HG03442 (cell line): ENCODE data around the gene ACVR1B.
"Not testable (repeated sequence)": the region's sequence is repeated elsewhere in the genome, so short reads cannot be mapped to it uniquely, and the experiment has no call there.

ENCODE experiments used
- ATAC-seq: cut with Tn5 transposase; IDR thresholded peaks from one replicate; pipeline ENCODE4 v1.9.1; 2021; ENCODE audit warnings: mild to moderate bottlenecking, moderate library complexity; ENCODE audit not compliant: unreplicated experiment

Gene ACVR1B

GRCh38 chr12:51969643-51970042 is 18.1 kb downstream of the ACVR1B start:
- ATAC-seq, result no peak

GRCh38 chr12:51970904-51971646 is 19.6 kb downstream of the ACVR1B start:
- peak; percentile 92 for ATAC-seq

GRCh38 chr12:51971679-51972421 is 20.4 kb downstream of the ACVR1B start:
- ATAC-seq, result no peak

- no peak for ATAC-seq
Observed at GRCh38 chr12:51972422-51972812, 20.9 kb downstream of the ACVR1B start.

GRCh38 chr12:51972849-51973273 is 21.4 kb downstream of the ACVR1B start:
- no peak for ATAC-seq

- ATAC-seq, result no peak
Observed at GRCh38 chr12:51973560-51973959, 22.1 kb downstream of the ACVR1B start.

GRCh38 chr12:51974646-51975045 is 23.1 kb downstream of the ACVR1B start:
- ATAC-seq, result no peak

- no peak for ATAC-seq
Observed at GRCh38 chr12:51975196-51975595, 23.7 kb downstream of the ACVR1B start.

GRCh38 chr12:51976376-51977160 is 25.1 kb downstream of the ACVR1B start:
- no peak for ATAC-seq

GRCh38 chr12:51977320-51977753 is 25.8 kb downstream of the ACVR1B start:
- ATAC-seq, result no peak

GRCh38 chr12:51979306-51979705 is 27.8 kb downstream of the ACVR1B start:
- ATAC-seq, result not testable (repeated sequence)

- peak; percentile 71 for ATAC-seq
Observed at GRCh38 chr12:51980051-51980808, 28.7 kb downstream of the ACVR1B start.

- ATAC-seq, result no peak
Observed at GRCh38 chr12:51980809-51981127, 29.3 kb downstream of the ACVR1B start.

- no peak for ATAC-seq
Observed at GRCh38 chr12:51984657-51985056, 33.2 kb downstream of the ACVR1B start.

- ATAC-seq, result no peak
Observed at GRCh38 chr12:51985154-51985835, 33.8 kb downstream of the ACVR1B start.

GRCh38 chr12:51986834-51987233 is 35.3 kb downstream of the ACVR1B start:
- no peak for ATAC-seq

GRCh38 chr12:51992246-51992645 is 40.7 kb downstream of the ACVR1B start:
- ATAC-seq, result no peak

- no peak for ATAC-seq
Observed at GRCh38 chr12:51994539-51994820, 43.0 kb downstream of the ACVR1B start.

GRCh38 chr12:51994959-51995358 is 43.5 kb downstream of the ACVR1B start:
- no peak for ATAC-seq

- ATAC-seq, result no peak
Observed at GRCh38 chr12:51997136-51997535, 45.6 kb downstream of the ACVR1B start.
